OCI-LY1 (cell line): ENCODE data around the gene PARVA.

Source experiments
- EZH2 ChIP-seq: fragments of 200-600 bp; sonication (generic), shearing (Covaris generic); IDR thresholded peaks from 2 replicates; pipeline ENCODE4 v1.8.0; 2017; ENCODE audit warnings: borderline replicate concordance, mixed run types, mild to moderate bottlenecking, antibody characterized with exemption, low read length, moderate library complexity, mixed read lengths
- TF ChIP-seq, protein P1 (sequence below): fragments of 200-600 bp; sonication (generic), shearing (Covaris generic); IDR thresholded peaks from 2 replicates; pipeline ENCODE4 v1.5.1; 2017; ENCODE audit warnings: mild to moderate bottlenecking, antibody characterized with exemption, low read length, moderate library complexity, mixed read lengths

GRCh38 chr11:12547953-12548650, 170.7 kb downstream of the PARVA start:
- TF ChIP-seq, protein P1, sequence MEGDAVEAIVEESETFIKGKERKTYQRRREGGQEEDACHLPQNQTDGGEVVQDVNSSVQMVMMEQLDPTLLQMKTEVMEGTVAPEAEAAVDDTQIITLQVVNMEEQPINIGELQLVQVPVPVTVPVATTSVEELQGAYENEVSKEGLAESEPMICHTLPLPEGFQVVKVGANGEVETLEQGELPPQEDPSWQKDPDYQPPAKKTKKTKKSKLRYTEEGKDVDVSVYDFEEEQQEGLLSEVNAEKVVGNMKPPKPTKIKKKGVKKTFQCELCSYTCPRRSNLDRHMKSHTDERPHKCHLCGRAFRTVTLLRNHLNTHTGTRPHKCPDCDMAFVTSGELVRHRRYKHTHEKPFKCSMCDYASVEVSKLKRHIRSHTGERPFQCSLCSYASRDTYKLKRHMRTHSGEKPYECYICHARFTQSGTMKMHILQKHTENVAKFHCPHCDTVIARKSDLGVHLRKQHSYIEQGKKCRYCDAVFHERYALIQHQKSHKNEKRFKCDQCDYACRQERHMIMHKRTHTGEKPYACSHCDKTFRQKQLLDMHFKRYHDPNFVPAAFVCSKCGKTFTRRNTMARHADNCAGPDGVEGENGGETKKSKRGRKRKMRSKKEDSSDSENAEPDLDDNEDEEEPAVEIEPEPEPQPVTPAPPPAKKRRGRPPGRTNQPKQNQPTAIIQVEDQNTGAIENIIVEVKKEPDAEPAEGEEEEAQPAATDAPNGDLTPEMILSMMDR = no peak
- TF ChIP-seq EZH2 = no peak
